ENCODE measurements around the gene SLC12A4. TPM values are rescaled to one million over a fixed set of nuclear protein-coding genes. Genes with fewer than 3 reads are reported as not detected.
"Not testable (repeated sequence)": the region's sequence is repeated elsewhere in the genome, so short reads cannot be mapped to it uniquely, and the experiment has no call there.

SLC12A4 gene
- 121 TPM for total RNA-seq
- long read RNA-seq, full-length matches to known transcripts: 103 of 191 reads
- long read RNA-seq, partial matches to known transcripts: 61 of 191 reads
- long read RNA-seq, other reads (novel, unspliced or antisense): 27 of 191 reads

DNA sequence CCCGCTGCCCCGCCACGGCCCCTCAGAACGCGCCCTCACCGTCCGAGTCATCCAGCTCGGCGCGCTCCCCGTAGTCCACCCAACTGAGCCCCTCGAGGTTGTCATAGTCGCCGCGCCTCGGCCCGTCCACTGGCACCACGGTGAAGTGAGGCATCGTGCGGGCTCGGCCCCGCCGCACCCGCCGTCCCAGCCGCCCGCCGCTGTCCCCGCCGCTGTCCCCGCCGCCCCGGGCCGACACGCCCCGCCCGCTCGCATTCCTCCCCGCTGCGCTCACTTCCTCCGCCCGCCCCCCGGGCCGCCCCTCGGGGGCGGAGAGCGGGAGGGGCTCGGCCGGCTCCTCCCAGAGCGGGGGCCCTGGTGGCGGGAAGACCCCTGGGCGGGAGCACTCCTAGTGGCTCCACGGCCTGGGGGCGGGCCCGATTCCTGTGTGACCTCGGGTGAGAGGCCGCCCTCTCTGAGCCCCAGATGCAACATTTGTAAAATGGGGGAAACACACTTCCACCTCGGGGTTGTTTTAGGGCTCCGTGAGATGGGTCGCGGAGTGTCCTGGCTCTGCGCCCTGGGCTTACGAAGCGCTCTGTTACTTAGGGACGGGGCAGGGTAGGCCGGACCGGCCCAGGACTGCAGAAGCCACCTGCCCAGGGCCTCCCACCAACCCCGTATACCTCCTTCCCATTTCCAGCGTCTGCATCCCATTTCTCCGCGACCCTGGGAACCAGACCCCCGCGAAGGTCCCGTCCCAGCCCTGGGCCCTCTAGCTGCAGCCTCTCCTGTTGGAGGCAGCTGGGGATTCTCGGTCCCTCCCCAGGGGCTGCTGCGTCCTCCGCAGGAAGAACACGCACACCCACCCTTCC is at the start of gene SLC12A4:
SLC12A4 (minus strand) TSS at position 238 of the 854 bp plus-strand sequence; CDS start at position 154, 84 bp downstream.
- intact Hi-C loops (cut with DNase I): no loop called here
- peak; percentile 96 for DNase-seq (ENCODE audit: low spot score)

DNA sequence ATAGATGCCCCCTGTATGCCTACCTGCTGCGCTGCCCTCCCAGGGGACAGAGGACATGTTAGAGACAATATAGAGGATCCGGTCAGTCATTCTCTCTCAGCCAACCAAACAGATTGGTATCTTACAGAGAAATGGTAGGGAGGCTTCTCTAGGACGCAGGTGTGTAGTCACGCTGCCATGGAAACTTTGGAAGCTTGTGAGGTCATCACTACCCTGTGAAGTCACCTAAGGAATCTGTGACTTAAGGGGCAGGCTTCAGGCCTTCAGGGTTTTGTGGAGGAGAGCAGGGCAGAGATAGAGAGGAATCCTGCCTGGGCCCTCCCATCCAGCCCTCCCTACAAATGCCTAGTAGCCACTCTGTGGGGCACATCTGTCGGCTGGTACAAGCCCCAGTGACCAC is 47.2 kb upstream of the SLC12A4 start, which contains the start of gene DPEP2NB:
DPEP2NB (minus strand) TSS at position 231 of the 400 bp plus-strand sequence; CDS start at position 90, 141 bp downstream.
- intact Hi-C loops (cut with DNase I): no loop called here
- no peak for DNase-seq (ENCODE audit: low spot score)

DNA sequence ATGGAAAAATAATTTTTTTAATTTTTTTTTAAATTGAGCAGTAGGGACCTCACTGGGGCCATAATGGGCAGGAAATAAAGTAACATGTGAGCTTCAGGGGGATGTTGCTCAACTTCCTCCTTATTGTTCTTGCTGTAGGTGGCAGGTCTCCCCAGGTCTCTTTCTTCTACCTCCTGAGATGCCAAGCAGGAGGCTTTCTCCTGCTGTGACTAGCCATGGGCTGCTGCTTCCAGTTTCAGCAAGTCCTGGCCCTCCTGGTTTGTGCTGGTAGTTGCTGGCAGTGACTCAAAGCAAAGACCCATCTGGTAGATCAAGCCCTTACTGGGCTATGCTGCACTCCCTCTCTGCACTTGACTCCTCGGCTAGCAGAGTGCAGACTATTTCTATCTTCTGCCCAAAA is 45.0 kb upstream of the SLC12A4 start:
- DNase-seq (ENCODE audit: low spot score): no peak
- intact Hi-C loops (cut with DNase I): no loop called here

DNA sequence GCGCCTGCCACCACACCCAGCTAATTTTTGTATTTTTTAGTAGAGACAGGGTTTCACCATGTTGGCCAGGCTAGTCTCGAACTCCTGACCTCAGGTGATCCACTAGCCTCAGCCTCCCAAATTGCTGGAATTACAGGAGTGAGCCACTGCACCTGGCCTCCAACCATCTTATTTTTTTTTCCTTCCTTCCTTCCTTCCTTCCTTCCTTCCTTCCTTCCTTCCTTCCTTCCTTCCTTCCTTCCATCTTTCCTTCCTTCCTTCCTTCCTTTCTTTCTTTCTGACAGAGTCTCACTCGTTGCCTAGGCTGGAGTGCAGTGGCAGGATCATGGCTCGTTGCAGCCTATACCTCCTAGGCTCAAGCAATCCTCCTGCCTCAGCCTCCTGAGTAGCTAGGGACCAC is 41.4 kb upstream of the SLC12A4 start:
- intact Hi-C loops (cut with DNase I): not testable (repeated sequence)

DNA sequence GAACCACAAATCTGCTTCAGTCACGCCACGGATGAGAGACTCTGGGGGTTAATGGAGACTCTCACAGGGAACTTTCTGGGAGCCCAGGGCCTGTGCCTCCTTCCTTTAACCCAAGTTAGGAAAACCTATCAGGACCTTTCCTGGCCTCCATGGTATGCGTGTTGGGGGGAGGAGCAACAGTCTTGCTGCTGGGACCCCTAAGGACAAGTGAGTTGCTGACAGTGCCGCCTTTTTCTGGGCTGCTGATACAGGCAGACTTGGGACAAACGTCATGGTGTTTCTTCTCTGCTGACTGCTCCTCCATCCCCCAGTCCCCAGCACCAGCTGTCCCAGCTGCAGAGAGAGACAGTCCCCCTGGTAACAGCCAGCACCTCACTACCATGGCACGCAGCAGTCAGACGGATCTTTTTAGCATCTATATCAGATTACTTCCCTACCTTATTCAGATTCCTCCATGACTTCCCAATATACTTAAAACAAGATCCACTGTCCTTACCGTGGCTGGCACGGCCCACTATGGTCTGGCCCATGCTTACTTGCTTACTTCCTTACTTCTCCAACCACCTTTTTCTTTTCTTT is 40.8 kb upstream of the SLC12A4 start:
- DNase-seq (ENCODE audit: low spot score): no peak
- intact Hi-C loops (cut with DNase I): no loop called here

More for the DNA sequence above, 41.4 kb upstream of the SLC12A4 start:
- DNase-seq (ENCODE audit: low spot score): not testable (repeated sequence)

DNA sequence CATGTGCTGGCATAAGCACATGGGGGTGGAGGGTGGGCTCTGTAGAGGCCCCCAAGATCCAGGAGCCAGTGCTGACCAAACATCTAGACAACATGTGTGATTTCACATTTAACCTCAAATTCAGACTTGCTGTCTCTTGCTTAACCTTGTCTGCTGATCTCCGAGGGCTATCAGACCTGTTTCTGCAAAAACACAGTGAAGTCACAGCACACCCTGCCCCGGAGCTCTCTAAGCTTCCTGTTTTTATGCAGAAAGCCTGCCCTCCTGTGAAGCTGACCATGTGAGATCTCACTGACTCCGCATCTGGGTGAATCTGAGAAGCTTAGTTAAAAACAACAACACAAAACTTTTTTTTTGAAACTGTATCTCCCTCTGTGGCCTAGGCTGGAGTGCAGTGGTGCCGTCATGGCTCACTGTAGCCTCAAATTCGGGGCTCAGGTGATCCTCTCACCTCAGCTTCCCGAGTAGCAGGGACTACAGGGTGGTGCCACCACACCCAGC is 37.4 kb upstream of the SLC12A4 start:
- intact Hi-C loops (cut with DNase I): no loop called here
- DNase-seq (ENCODE audit: low spot score): peak; percentile 83

DNA sequence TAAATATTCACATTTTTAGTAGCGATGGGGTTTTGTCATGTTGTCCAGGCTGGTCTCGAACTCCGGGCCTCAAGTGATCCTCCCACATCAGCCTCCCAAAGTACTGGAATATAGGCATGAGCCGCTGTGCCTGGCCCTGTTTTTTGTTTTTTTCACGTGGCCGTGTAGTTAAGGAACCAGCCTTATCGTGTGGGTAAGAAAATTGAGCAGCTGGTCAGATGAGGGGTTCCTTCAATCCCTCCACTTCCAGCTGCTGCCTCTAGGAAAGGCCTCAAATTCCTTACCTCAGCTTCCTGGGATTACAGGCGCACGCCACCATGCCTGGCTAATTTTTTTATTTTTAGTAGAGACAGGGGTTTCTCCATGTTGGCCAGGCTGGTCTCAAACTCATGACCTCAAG is 36.8 kb upstream of the SLC12A4 start:
- intact Hi-C loops (cut with DNase I): no loop called here
- DNase-seq (ENCODE audit: low spot score): no peak

DNA sequence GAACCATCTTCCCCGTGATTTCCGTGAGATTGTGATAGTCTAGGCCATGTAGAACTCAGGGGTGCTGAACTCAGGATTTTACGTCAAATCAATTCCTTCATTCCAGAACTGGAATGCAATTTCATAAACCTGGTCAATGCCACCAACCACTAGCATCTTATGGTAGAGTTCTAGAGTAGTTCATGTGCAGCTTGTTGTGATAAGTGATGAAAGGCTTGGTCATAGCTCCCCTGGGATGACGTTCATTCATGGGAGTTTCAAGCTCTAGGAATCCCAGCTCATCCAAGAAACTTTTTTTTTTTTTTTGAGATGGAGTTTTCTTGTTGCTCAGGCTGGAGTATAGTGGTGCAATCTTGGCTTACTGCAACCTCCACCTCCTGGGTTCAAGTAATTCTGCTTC is 34.6 kb upstream of the SLC12A4 start:
- intact Hi-C loops (cut with DNase I): no loop called here
- DNase-seq (ENCODE audit: low spot score): no peak

DNA sequence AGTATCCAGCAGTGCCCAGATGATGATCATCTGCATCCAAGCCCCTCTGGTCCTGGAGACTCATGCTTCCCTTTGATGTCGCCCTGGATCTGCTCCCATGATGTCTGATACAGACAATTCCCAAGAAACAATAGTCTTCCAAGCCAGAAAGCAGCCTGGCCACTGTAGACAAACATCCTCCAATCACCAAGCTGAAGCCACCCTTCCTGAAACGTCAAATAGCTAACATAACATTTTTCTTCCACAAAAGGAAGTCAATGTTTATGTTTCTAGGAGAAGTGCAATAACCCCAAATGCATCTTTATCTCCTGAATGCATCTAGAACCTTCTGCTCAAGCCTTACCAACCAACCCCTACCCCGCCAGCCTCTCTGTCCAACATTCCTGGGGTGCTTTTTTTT is 32.0 kb upstream of the SLC12A4 start:
- intact Hi-C loops (cut with DNase I): no loop called here
- DNase-seq (ENCODE audit: low spot score): no peak

DNA sequence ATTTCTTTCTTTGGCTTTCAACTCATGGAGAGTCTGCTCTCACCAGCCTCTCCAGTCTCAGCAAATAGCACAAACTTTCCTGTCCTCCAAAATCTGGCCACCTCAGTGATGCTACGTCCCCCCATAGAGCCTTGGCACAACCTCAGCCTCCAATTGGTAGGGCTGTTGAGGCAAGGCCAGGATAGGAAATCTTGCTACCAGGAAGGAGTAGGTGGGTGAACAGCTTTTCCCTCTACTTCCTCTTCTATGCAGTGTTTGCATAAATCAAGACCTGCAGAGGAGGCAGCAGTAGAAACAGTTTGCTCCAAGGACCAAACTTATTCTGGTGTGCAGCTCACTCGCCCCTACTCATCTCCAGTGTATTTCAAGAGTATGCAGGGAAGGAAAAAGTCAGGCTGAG is 31.5 kb upstream of the SLC12A4 start:
- no peak for DNase-seq (ENCODE audit: low spot score)
- intact Hi-C loops (cut with DNase I): no loop called here

DNA sequence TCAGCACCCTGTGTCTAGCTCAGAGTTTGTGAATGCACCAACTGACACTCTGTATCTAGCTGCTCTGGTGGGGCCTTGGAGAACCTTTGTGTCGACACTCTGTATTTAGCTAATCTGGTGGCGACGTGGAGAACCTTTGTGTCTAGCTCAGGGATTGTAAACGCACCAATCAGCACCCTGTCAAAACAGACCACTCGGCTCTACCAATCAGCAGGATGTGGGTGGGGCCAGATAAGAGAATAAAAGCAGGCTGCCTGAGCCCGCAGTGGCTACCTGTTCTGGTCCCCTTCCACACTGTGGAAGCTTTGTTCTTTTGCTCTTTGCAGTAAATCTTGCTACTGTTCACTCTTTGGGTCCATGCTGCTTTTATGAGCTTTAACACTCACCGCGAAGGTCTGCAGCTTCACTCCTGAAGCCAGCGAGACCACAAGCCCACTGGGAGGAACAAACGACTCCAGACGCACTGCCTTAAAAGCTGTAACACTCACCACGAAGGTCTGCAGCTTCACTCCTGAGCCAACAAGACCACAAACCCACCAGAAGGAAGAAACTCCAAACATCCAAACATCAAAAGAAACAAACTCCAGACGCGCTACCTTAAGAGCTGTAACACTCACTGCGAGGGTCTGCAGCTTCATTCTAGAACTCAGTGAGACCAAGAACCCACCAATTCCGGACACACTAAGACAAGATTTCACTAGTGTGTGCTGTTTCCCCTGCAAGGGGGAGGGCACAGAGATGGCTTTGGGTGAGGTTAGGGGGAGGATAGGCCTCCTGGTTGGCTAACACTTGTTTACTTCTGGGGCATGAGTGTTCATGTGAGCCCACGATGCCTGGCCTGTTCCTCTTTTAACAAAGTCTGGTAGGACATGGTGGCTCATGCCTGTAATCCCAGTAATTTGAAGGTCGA is 30.6 kb upstream of the SLC12A4 start, which contains the start of gene DPEP2:
DPEP2 (minus strand) TSS at position 706 of the 910 bp plus-strand sequence. CDS start 6,272 bp downstream, outside the sequence.
- intact Hi-C loops (cut with DNase I): not testable (repeated sequence)
- peak; percentile 82 for DNase-seq (ENCODE audit: low spot score)

DNA sequence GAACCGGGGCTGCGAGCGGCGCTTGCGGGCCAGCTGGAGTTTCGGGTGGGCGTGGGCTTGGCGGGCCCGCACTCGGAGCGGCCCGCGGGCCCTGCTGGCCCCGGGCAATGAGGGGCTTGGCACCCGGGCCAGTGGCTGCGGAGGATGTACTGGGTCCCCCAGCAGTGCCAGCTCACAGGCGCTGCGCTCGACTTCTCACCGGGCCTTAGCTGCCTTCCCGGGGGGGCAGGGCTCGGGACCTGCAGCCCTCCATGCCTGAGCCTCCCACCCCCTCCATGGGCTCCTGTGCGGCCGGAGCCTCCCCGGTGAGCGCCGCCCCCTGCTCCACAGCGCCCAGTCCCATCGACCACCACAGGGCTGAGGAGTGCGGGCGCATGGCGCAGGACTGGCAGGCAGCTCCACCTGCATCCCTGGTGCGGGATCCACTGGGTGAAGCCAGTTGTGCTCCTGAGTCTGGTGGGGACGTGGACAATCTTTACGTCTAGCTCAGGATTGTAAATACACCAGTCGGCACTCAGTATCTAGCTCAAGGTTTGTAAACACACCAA is 29.9 kb upstream of the SLC12A4 start:
- DNase-seq (ENCODE audit: low spot score); intact Hi-C loops (cut with DNase I): not testable (repeated sequence)

DNA sequence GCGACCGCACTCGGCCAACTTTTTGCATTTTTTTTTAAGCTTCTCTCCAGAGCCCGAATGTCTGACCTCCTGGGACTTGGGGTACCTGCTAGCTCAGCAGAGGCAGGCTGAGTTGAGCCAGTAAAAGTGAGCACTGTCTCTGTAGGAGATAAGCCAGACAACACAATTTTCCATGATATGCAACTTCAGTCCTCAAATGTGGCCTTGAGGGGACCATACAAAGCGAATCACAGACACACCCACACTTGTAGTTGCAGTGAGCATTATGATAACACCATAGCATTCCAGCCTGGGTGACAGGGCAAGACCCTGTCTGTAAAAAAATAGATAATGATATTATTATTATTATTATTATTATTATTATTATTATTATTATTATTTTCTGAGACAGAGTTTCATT is 28.2 kb upstream of the SLC12A4 start:
- intact Hi-C loops (cut with DNase I): no loop called here
- DNase-seq (ENCODE audit: low spot score): no peak

DNA sequence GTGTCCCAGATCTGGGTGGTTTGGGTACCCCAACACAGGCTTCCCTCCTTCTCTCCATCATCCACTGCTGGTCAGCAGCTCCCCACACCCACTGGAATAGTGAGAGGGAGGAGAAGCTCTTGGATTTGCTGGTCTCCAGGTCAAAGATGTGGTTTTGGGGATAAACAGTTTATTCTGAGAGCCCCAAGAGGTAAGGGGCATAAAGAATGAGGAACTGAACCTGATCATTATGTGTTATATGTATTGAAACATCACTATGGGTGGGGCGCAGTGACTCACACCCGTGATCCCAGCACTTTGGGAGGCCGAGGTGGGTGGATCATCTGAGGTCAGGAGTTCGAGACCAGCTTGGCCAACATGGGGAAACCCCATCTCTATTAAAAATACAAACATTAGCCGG is 27.0 kb upstream of the SLC12A4 start:
- intact Hi-C loops (cut with DNase I): no loop called here
- DNase-seq (ENCODE audit: low spot score): no peak

DNA sequence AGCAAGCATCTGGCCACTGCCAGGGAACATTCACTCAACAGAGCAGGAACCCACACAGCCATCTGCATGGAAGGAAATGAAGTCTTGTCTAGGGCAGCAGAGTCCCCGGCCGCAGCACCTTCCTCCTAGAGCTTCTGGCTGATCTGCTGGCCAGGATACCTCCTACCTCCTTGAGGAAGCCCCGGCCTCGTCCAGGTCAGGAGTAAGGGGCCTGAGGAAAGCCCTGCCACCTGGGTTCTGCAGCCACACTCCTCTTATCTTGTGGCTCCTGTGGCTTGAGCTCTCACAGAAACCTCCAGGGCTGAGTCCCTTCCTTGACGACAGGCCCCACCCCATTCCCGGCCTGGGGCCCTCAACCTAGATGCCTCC is 25.6 kb upstream of the SLC12A4 start:
- intact Hi-C loops (cut with DNase I): loop anchor here (5.0 kb wide), 2 partner anchors 48 to 238 kb away; no protein-coding TSS in a partner anchor
- not testable (repeated sequence) for DNase-seq (ENCODE audit: low spot score)

DNA sequence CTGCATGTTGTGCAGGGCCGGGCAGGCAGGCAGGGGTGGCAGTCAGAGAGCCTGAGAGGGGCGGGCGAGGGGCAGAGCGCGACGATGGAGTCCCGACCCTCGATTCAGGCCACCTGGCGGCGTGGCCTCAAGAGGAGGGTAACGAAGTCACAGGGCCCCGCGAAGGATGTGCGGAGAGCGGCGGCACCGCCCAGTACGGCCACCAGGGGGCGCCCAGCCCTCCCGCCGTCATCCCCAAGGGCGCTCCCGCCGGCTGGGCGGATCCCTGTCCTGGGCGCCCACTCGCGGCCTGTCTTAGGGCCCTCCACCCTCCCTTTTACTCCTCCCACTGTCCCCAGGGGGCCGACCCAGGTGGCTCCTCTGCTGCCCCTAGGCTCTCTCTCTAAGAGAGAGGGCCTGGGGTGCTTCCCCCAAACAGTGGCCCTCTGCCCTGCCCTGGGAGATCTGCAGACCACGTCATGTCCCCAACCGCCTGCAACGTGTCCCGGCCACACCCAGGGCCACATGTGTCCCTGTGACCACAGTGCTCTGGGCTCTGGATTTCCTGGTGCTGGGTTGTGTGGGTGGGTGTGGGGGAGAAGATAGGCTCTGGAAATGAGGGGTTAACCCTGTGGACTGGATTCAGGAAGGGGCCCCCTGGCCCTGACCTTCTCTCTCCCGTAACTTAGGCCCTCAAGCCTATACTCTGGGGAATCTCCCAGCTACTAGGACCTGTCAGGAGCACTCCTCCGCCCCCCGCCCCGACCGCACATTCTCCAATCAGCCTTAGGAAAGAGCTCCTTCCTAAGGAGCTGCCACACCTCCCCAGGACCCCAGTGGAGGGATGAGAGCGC is 25.0 kb upstream of the SLC12A4 start:
- peak; percentile 90 for DNase-seq (ENCODE audit: low spot score)
- intact Hi-C loops (cut with DNase I): loop anchor here (5.0 kb wide), 2 partner anchors 49 to 239 kb away; no protein-coding TSS in a partner anchor

DNA sequence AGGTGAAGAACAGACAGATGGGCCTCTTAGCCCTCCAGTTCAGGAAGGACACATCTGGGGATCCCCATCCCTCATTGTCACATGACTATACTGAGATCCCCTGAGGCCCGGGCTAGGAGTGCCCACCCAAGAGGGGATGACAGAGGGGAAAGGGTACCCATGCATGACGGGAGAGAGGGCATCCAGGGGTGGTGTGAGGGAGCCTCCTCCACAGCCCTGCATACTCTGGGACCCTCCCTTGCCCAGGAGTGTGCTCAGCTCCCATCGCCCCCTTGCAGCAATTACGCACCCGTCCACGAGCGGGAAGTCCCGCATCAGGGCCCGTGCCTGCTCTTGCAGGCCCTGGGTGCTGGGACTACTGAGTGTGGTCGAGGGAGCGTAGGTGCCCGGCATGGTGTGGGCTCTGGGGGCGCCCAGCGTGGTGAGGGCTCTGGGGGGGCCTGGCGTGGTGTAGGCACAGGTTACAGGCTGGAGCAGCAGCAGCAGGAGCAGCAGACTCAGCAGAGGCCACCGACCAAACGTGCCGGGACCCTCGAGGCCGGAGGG is 24.3 kb upstream of the SLC12A4 start:
- no peak for DNase-seq (ENCODE audit: low spot score)
- intact Hi-C loops (cut with DNase I): loop anchor here (5.0 kb wide), 2 partner anchors 50 to 240 kb away; no protein-coding TSS in a partner anchor

DNA sequence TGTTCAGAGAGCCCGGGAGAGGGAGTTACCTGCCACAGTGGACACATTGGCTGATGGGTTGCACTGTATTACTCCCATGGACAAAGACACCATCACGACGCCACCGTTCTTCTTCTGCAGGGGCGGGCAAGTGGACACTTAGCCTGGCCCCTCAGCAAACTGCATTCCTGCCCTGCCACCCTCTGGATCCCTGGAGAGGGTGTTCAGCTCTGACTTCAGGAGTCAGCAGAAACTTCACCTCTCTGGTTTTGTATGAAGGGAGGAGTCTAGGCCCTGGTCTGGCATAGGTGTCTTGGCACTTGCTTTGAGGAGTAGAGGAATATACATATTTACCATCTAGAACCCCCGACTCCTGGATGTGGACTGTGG is 21.6 kb upstream of the SLC12A4 start:
- DNase-seq (ENCODE audit: low spot score): no peak
- intact Hi-C loops (cut with DNase I): loop anchor here (5.0 kb wide), 2 partner anchors 52 to 242 kb away; no protein-coding TSS in a partner anchor
